Mesenchymal stem cell (in vitro differentiated cells and primary cell): Measurements from ENCODE around the gene SYNPR. TPM values are rescaled to one million over a fixed set of nuclear protein-coding genes. Genes with fewer than 3 reads are reported as not detected.

Experiments
- DNase-seq: peaks from one replicate; pipeline ENCODE4 v3.0.0-alpha.2; 2013
- H2AFZ ChIP-seq: one replicate; pipeline ENCODE4 v1.6.1; 2013; ENCODE audit warnings: low read depth, mild to moderate bottlenecking, control low read depth, inconsistent platforms, low read length, moderate library complexity
- H2AK5ac ChIP-seq: 2 replicates; pipeline ENCODE4 v1.6.1; 2013; ENCODE audit warnings: low read length, moderate library complexity, mild to moderate bottlenecking, inconsistent platforms; ENCODE audit not compliant: severe bottlenecking
- H2BK120ac ChIP-seq: one replicate; pipeline ENCODE4 v1.6.1; 2013; ENCODE audit warnings: low read depth, mild to moderate bottlenecking, inconsistent platforms, low read length, moderate library complexity
- H2BK12ac ChIP-seq, 2 experiments: one replicate each; pipeline ENCODE4 v1.6.1; 2013; ENCODE audit warnings: inconsistent platforms in 2 of 2, low read length in 2 of 2, mild to moderate bottlenecking in 2 of 2, moderate library complexity in 2 of 2, control low read depth in 1 of 2
- H2BK15ac ChIP-seq: one replicate; pipeline ENCODE4 v1.6.1; 2013; ENCODE audit warnings: mild to moderate bottlenecking, low read depth, inconsistent platforms; ENCODE audit not compliant: poor library complexity, severe bottlenecking
- H2BK5ac ChIP-seq: 2 replicates; pipeline ENCODE4 v1.6.1; 2013; ENCODE audit warnings: low read depth, mild to moderate bottlenecking, low read length, control low read depth, inconsistent platforms; ENCODE audit not compliant: poor library complexity, severe bottlenecking
- H3K14ac ChIP-seq, 2 experiments: one replicate each; pipeline ENCODE4 v1.6.1; 2013; ENCODE audit warnings: inconsistent platforms in 2 of 2, low read length in 2 of 2, control low read depth in 1 of 2, mild to moderate bottlenecking in 1 of 2, moderate library complexity in 1 of 2
- H3K18ac ChIP-seq, 2 experiments: one replicate each; pipeline ENCODE4 v1.6.1; 2013; ENCODE audit warnings: inconsistent platforms in 2 of 2, low read length in 2 of 2, control low read depth in 1 of 2, low read depth in 1 of 2, mild to moderate bottlenecking in 1 of 2
- H3K23ac ChIP-seq, 2 experiments: one replicate each; pipeline ENCODE4 v1.6.1; 2013; ENCODE audit warnings: inconsistent platforms in 2 of 2, low read length in 2 of 2, mild to moderate bottlenecking in 2 of 2, moderate library complexity in 2 of 2, control low read depth in 1 of 2
- H3K27ac ChIP-seq: 2 replicates; pipeline ENCODE4 v1.5.1; 2013; ENCODE audit warnings: mild to moderate bottlenecking, moderate library complexity, low read length, control low read depth, inconsistent platforms; ENCODE audit not compliant: poor library complexity, severe bottlenecking
- H3K27me3 ChIP-seq, 2 experiments: 2 replicates each; pipeline versions ENCODE4 v1.6.1 to v1.7.0; 2013; ENCODE audit warnings: low read length in 2 of 2, mild to moderate bottlenecking in 2 of 2, moderate library complexity in 2 of 2, control low read depth in 1 of 2, inconsistent platforms in 1 of 2; ENCODE audit not compliant: control insufficient read depth in 1 of 2, insufficient read depth in 1 of 2
- H3K36me3 ChIP-seq, 2 experiments: 2 replicates each; pipeline versions ENCODE4 v1.6.1 to v1.7.0; 2013; ENCODE audit warnings: low read length in 2 of 2, control low read depth in 1 of 2, inconsistent platforms in 1 of 2, low read depth in 1 of 2, mild to moderate bottlenecking in 1 of 2; ENCODE audit not compliant: insufficient read depth in 2 of 2, control insufficient read depth in 1 of 2
- H3K4ac ChIP-seq, 2 experiments: one replicate each; pipeline ENCODE4 v1.6.1; 2013; ENCODE audit warnings: inconsistent platforms in 2 of 2, low read length in 2 of 2, mild to moderate bottlenecking in 2 of 2, moderate library complexity in 2 of 2, control low read depth in 1 of 2, low read depth in 1 of 2
- H3K4me1 ChIP-seq: 2 replicates; pipeline ENCODE4 v1.6.1; 2013; ENCODE audit warnings: low read depth, low read length, control low read depth; ENCODE audit not compliant: control insufficient read depth, insufficient read depth
- H3K4me2 ChIP-seq: 2 replicates; pipeline ENCODE4 v1.6.1; 2013; ENCODE audit warnings: low read length, mild to moderate bottlenecking, inconsistent platforms; ENCODE audit not compliant: poor library complexity, severe bottlenecking
- H3K4me3 ChIP-seq, 2 experiments: 2 replicates each; pipeline versions ENCODE4 v1.5.1 to v1.7.0; 2013; ENCODE audit warnings: low read length in 2 of 2, mild to moderate bottlenecking in 2 of 2, control low read depth in 1 of 2, low read depth in 1 of 2; ENCODE audit not compliant: insufficient read depth in 1 of 2
- H3K79me1 ChIP-seq: replicated peaks from 2 replicates; pipeline ENCODE4 v1.6.1; 2013; ENCODE audit warnings: mild to moderate bottlenecking, control low read depth, low read length, inconsistent platforms; ENCODE audit not compliant: poor library complexity, severe bottlenecking
- H3K9ac ChIP-seq: 2 replicates; pipeline ENCODE4 v1.7.0; 2013; ENCODE audit warnings: mild to moderate bottlenecking, low read length, moderate library complexity
- H3K9me3 ChIP-seq: 2 replicates; pipeline ENCODE4 v1.7.0; 2013; ENCODE audit warnings: mild to moderate bottlenecking, low read length; ENCODE audit not compliant: control insufficient read depth
- H4K8ac ChIP-seq: one replicate; pipeline ENCODE4 v1.6.1; 2013; ENCODE audit warnings: inconsistent platforms, mild to moderate bottlenecking, low read length, moderate library complexity
- H4K91ac ChIP-seq: one replicate; pipeline ENCODE4 v1.6.1; 2013; ENCODE audit warnings: mild to moderate bottlenecking, low read length, inconsistent platforms
- WGBS: methylation state at CpG from one replicate; pipeline ENCODE4 v1.1.7; 2013; ENCODE audit warnings: mixed read lengths; 5-methylcytosine and 5-hydroxymethylcytosine counted together
- polyA plus RNA-seq, 2 experiments: library from polyadenylated mRNA; stranded (reverse); fragments of 200-250 nt; gene quantifications; one replicate each; pipeline ENCODE4 v1.2.3, GENCODE V29; 2013

Gene SYNPR
- not detected for polyA plus RNA-seq (2013, experiment 1 of 2)
- not detected for polyA plus RNA-seq (2013, experiment 2 of 2)

DNA sequence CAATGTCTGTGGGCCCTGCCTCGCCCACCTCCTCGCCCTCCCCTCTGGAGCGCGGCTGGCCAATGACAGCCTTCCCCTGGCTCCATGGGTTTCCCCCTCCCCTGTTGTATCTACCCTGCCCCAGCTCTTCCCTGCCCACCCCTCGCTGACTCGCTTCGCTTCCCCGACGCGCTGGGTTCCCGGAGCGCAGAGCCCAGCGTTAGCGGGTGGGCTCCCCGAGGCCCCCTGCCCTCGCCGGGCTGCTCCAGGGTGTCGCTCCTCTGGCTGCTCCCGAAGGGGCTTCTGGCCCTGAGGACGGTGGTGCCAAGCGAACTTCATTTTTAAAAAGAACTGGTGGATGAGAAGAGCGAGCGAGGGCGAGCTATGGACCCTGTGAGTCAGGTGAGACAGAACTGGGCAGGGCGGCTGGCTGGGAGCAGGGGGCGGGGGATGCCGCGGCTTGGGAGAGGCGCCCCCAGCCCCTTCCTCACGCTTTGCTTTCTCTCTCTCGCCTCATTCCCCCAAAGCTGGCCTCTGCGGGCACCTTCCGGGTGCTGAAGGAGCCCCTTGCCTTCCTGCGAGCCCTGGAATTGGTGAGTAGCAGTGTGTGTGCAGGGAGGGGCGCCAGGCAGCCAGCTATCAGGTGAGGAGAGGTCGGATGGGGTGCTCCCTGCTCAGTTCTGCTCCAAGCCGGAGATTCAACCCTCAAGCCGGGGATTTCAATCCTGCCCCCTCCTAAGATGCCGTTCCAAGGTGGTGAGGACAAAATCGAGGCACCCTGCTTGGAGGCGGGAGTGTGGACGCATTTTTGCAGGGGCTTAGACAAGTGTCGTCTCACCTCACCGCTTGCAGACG lies at the start of gene SYNPR:
Gene SYNPR, plus strand, starts transcription at position 138 of the 834 bp plus-strand sequence.
- no peak within 1 kb of the TSS for H2AK5ac ChIP-seq
- no peak within 1 kb of the TSS for H3K4ac ChIP-seq
- H3K4me3 ChIP-seq, result peak within 1 kb of the TSS in 1 of 2 experiments; percentile 54
- H2BK5ac ChIP-seq, result no peak within 1 kb of the TSS
- H3K79me1 ChIP-seq, result no peaks in the 10 kb centered on the region
- no peak within 1 kb of the TSS for H4K8ac ChIP-seq
- H3K27me3 ChIP-seq, result peaks cover 36 to 66% of the 10 kb centered on the region in 2 experiments
- H4K91ac ChIP-seq, result no peak within 1 kb of the TSS
- no peak within 1 kb of the TSS for H3K18ac ChIP-seq
- no peak within 1 kb of the TSS for H3K14ac ChIP-seq
- no peak within 1 kb of the TSS for H3K23ac ChIP-seq
- 3% methylated on average over 40 of the region's 45 CpGs for WGBS
- no peaks in the 10 kb centered on the region for H3K9me3 ChIP-seq
- H2BK15ac ChIP-seq, result no peak within 1 kb of the TSS
- H2BK12ac ChIP-seq, result no peak within 1 kb of the TSS
- no peaks in the 10 kb centered on the region for H3K4me1 ChIP-seq
- no peak within 1 kb of the TSS for H3K27ac ChIP-seq
- H2AFZ ChIP-seq, result no peak within 1 kb of the TSS
- no peak within 1 kb of the TSS for H2BK120ac ChIP-seq
- H3K36me3 ChIP-seq, result no peaks in the 10 kb centered on the region
- DNase-seq, result no peak
- no peak within 1 kb of the TSS for H3K4me2 ChIP-seq
- H3K9ac ChIP-seq, result no peak within 1 kb of the TSS

GRCh38 chr3:63228677-63229076 lies 49.4 kb upstream of the SYNPR start:
- H3K4me1 ChIP-seq, result no peaks in the 10 kb centered on the region
- no peak overlapping the region for H3K14ac ChIP-seq
- H2BK12ac ChIP-seq, result no peak overlapping the region
- H3K4me3 ChIP-seq, result peak overlapping the region in 1 of 2 experiments; percentile 52
- no peaks in the 10 kb centered on the region for H3K79me1 ChIP-seq
- H4K8ac ChIP-seq, result no peak overlapping the region
- no peak overlapping the region for H3K4me2 ChIP-seq
- H3K23ac ChIP-seq, result no peak overlapping the region
- H2BK15ac ChIP-seq, result no peak overlapping the region
- no peaks in the 10 kb centered on the region for H3K9me3 ChIP-seq
- no peak overlapping the region for H2AK5ac ChIP-seq
- H2BK5ac ChIP-seq, result no peak overlapping the region
- DNase-seq, result peak; percentile 17
- 37% methylated on average over 6 of the region's 6 CpGs for WGBS
- no peak overlapping the region for H3K4ac ChIP-seq
- H3K27me3 ChIP-seq, result peaks cover 0 to 9% of the 10 kb centered on the region in 2 experiments
- peak overlapping the region; percentile 31 for H3K9ac ChIP-seq
- no peak overlapping the region for H4K91ac ChIP-seq
- no peak overlapping the region for H2AFZ ChIP-seq
- no peaks in the 10 kb centered on the region for H3K36me3 ChIP-seq
- no peak overlapping the region for H3K18ac ChIP-seq
- H3K27ac ChIP-seq, result no peak overlapping the region
- H2BK120ac ChIP-seq, result no peak overlapping the region

DNA sequence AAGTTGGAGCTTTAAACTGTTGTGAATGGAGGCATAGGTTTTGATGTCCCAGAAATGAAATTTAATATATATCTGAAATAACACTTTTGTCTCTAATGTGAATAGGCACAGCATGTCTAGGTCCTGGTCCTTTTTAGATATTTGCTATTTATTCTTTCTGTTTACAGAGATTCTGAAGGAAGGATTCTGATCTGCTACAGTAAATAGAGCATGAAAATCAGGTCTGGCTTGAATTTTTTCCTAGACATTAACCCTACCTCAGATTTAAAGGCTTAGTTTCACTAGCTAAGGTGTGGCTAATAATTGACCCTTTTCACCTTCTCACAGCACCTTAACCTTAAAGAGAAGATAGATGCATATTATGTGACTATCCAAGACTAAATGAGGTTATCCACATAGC lies 48.0 kb upstream of the SYNPR start:
- no peaks in the 10 kb centered on the region for H3K36me3 ChIP-seq
- H2AFZ ChIP-seq, result no peak overlapping the region
- H3K18ac ChIP-seq, result no peak overlapping the region
- no peak overlapping the region for H3K23ac ChIP-seq
- H3K4me2 ChIP-seq, result no peak overlapping the region
- no peak overlapping the region for H3K9ac ChIP-seq
- no peak overlapping the region for H2BK12ac ChIP-seq
- no peaks in the 10 kb centered on the region for H3K27me3 ChIP-seq
- no peak overlapping the region for H4K91ac ChIP-seq
- H3K14ac ChIP-seq, result no peak overlapping the region
- H2AK5ac ChIP-seq, result no peak overlapping the region
- no peak overlapping the region for H4K8ac ChIP-seq
- DNase-seq, result no peak
- no peak overlapping the region for H2BK120ac ChIP-seq
- no peak overlapping the region for H2BK15ac ChIP-seq
- H3K4me1 ChIP-seq, result no peaks in the 10 kb centered on the region
- H3K4me3 ChIP-seq, result no peak overlapping the region
- no peak overlapping the region for H3K27ac ChIP-seq
- H3K79me1 ChIP-seq, result no peaks in the 10 kb centered on the region
- H2BK5ac ChIP-seq, result no peak overlapping the region
- H3K4ac ChIP-seq, result no peak overlapping the region
- no peaks in the 10 kb centered on the region for H3K9me3 ChIP-seq

DNA sequence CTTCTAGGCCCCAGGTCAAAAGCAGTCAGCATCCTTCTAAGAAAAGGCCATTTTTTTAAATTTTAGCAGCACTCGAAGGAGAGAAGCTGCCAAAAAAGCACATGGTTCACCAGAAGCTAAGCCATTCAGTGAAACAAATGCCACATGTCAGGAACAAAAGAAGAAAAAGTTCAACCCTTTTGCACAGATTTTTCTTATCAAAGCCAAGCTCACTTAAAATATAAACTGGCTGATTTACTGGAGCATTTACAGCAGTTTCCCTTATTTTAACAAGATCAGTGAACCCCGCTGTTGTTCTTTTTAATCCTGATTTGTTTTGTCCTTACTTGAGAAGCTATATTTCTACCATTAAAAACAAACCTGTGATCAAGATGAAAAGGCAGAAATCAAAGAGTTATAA lies 46.5 kb upstream of the SYNPR start:
- Histone ChIP-seq H3K36me3 (no peaks in the 10 kb centered on the region), H3K79me1 (no peaks in the 10 kb centered on the region), H3K23ac (no peak overlapping the region), H2BK5ac (no peak overlapping the region), H4K91ac (no peak overlapping the region), H3K18ac (no peak overlapping the region), H3K27ac (no peak overlapping the region), H3K27me3 (no peaks in the 10 kb centered on the region), H2BK12ac (no peak overlapping the region), H3K14ac (no peak overlapping the region), H3K9me3 (no peaks in the 10 kb centered on the region), H4K8ac (no peak overlapping the region), H2BK120ac (no peak overlapping the region), H2AK5ac (no peak overlapping the region), H2BK15ac (no peak overlapping the region), H3K9ac (no peak overlapping the region), H3K4ac (no peak overlapping the region), H3K4me2 (no peak overlapping the region), H3K4me3 (no peak overlapping the region), H2AFZ (no peak overlapping the region), H3K4me1 (no peaks in the 10 kb centered on the region)
- no peak for DNase-seq
- WGBS, result 56% methylated on average over 1 of the region's 2 CpGs
